HAP-1 (cell line): ENCODE results near the gene PNMA8C.

Source experiments
- DNase-seq, 2 experiments: peaks; one replicate each; pipeline ENCODE4 v3.0.0-alpha.2; 2016 to 2020; ENCODE audit warnings: low spot score in 2 of 2
- H3K27me3 ChIP-seq: fragments of 250-450 bp; sonication (Bioruptor Pico); 2 replicates; pipeline ENCODE4 v1.5.1; 2020; ENCODE audit warnings: low read depth, mild to moderate bottlenecking, moderate library complexity
- H3K36me3 ChIP-seq: fragments of 250-450 bp; sonication (Bioruptor Pico); replicated peaks from 2 replicates; pipeline ENCODE4 v1.5.1; 2020; ENCODE audit warnings: mild to moderate bottlenecking
- H3K4me1 ChIP-seq: fragments of 250-450 bp; sonication (Bioruptor Pico); 2 replicates; pipeline ENCODE4 v1.5.1; 2020; ENCODE audit warnings: mild to moderate bottlenecking
- H3K4me3 ChIP-seq: fragments of 250-450 bp; sonication (Bioruptor Pico); 2 replicates; pipeline ENCODE4 v1.5.1; 2020; ENCODE audit warnings: mild to moderate bottlenecking, moderate library complexity
- H3K9me3 ChIP-seq: fragments of 250-450 bp; sonication (Bioruptor Pico); 2 replicates; pipeline ENCODE4 v1.5.1; 2020; ENCODE audit warnings: mild to moderate bottlenecking, moderate library complexity
- in situ Hi-C: fragments of 300-500 bp; cut with MboI; formaldehyde crosslinking; loops from 3 replicates; pipeline ENCODE4 v1.14.3; 2020; ENCODE audit warnings: low sequenced_read_pairs, inconsistent platforms, mixed read lengths

PNMA8C gene

DNA sequence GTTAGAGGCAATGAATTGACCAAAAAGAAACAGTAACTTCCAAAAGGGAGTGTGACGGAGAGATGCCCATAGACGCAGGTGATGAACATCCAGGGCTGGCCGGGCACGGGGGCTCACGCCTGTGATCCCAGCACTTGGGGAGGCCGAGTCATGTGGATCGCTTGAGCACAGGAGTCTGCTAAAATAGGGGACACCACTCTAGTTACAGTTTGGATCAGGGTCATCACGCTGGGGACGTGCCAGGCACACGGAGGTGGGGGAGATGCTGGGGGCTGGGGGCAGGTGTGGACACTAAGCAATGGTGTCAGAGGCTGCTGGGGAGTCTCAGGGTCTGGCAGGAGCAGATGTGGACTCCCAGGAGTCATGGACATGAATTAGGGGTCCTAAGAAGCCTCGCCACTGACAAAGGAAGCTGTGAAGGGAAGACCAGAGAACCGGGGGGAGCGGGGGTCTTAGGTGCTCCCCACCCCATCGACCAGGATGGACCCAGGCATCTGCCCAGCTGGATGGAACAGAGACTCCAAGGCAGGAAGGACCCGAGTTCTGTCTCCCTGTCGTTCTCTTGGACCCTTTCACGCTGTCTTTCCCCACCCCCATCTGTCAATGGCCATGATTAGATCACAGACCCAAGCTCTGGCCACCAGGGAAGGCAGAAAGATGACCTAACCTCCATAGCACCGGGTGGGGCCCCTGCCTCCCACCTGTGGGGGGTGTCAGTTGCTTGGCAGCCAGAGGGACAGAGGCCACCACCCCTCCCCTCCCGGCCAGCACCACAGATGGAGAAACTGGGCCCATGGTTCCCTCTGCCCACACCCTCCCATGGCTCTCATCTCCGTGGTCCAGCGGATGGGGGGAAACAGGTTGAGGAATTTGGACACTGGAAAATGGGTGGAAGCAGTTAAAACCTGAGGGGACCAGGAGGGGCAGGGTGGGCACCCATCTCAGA, 35.0 kb downstream of the PNMA8C start:
- Histone ChIP-seq H3K4me3 (no peak overlapping the region), H3K27me3 (no peaks in the 10 kb centered on the region), H3K4me1 (peaks cover 9% of the 10 kb centered on the region; the same call in 1 of the 2 replicates), H3K9me3 (no peaks in the 10 kb centered on the region), H3K36me3 (peaks cover 32% of the 10 kb centered on the region)
- no peak for DNase-seq
- in situ Hi-C loops = no loop called here

DNA sequence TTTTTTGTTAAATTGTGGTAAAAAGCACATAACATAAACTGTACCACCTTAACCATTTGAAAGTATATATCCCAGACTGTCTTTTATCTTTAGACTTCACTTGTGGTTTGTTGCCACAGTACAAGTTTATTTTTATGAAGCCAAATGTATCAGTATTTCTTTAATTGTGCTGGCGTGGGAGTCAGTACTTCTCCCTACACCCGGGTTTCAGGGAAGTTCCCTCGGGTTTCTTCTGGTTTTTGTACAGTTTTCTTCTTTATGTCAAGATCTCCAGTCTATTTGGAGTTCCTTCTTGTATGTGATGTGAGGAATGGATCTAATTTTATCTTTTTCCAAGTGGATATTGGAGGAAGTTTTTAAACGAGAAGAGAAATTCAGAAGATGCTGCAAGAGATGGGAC, 35.9 kb downstream of the PNMA8C start:
- Histone ChIP-seq H3K4me1 (peaks cover 9% of the 10 kb centered on the region; the same call in 1 of the 2 replicates), H3K9me3 (no peaks in the 10 kb centered on the region), H3K27me3 (no peaks in the 10 kb centered on the region), H3K4me3 (no peak overlapping the region), H3K36me3 (peaks cover 41% of the 10 kb centered on the region)
- DNase-seq = no peak
- in situ Hi-C loops = no loop called here

DNA sequence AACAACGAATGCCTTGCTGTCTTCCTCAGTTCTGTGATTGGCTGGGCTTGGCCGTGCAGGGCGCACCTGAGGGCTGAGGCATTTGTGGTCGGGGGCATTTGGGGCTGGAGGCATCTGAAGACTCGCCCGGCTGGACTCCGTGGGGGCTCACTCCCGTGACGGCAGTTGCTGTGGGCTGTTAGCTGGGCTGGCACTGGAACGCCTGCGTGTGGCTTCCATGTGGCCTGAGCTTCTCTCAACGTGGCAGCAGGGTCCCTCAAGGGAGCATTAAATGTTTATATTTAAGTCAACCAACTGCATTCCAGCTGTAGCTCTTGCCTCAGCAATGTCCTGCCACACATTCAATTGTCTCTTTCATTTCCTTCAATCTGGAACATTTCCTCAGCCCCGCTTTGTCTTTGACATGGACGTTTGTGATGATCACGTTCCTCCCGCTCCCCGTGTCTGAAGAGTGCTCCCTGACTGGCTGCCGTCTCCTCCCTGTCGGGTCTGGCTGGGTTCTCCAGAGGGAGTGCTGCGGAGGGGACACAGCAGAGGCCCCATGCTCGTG, 36.4 kb downstream of the PNMA8C start:
- H3K27me3 ChIP-seq = no peaks in the 10 kb centered on the region
- H3K36me3 ChIP-seq = peaks cover 46% of the 10 kb centered on the region
- no peak overlapping the region for H3K4me3 ChIP-seq
- in situ Hi-C loops = no loop called here
- H3K9me3 ChIP-seq = no peaks in the 10 kb centered on the region
- peaks cover 6% of the 10 kb centered on the region; the same call in 1 of the 2 replicates for H3K4me1 ChIP-seq
- no peak for DNase-seq

DNA sequence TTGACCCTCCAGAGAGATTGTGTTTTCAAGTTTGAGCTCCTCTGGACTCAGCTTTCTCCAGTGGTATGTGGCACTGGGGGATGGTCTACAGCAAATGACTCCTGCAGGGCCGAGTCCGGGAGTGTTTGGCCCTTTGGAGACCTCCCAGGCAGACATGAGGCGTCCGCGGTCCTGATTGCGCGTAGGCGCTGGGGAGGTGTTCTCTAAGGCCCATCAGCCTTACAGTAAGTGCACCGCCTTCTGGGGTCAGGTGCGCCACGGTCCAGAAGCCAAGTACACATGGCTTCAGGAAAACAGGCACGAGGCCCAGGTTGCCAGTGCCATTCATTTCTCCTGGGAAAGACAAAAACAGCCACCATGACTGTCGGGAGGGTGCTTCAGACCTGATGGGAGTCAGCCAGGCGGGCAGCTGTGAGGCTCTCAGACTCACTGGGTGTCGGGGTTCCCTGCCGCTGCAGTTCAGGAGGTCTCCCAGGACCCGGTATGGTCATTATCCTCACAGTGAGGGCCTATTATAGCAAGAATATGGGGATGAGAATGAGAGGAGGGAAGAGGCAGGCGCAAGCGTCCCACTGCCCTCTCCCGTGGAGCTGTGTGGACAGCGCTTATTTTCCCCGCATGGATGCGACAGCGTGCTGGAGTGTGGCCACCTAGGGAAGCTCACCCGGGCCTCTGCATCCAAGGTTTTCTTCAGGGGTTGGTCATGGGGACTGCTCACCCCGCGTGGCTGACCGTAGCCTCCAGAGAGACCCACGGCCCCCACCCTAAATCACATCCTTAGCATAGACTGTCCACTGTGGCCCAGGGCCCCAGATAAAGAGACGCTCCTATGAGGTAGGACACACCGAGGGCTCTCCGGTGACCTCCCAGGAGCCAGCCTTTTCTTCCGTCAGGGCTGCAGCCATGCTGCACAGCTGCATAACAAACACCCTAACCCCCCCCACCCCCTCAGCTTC, 37.2 kb downstream of the PNMA8C start:
- in situ Hi-C loops = no loop called here
- no peak overlapping the region for H3K4me3 ChIP-seq
- H3K27me3 ChIP-seq = no peaks in the 10 kb centered on the region
- H3K36me3 ChIP-seq = peaks cover 53% of the 10 kb centered on the region
- peaks cover 3% of the 10 kb centered on the region; the same call in 1 of the 2 replicates for H3K4me1 ChIP-seq
- no peak for DNase-seq
- H3K9me3 ChIP-seq = no peaks in the 10 kb centered on the region

DNA sequence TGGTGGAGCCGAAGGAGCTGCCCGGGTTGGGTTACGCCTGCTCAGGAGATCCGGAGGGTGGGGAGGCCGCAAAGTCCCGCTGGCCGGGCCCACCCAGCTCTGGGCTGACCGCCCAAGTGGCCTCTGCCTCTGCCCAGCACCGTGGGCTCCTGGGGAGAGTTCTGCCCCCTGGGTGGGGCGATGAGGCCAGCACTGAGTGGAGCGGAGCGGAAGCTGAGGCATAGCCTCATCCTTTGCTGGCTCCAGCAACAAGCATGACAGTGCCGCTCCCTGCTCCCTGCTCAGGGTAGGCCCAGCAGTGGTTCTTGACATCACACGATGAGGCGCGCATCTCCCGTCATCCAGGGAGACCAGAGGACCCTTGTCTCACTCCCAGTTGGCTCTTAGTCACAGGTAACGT, 37.9 kb downstream of the PNMA8C start:
- Histone ChIP-seq H3K4me1 (peaks cover 3% of the 10 kb centered on the region; the same call in 1 of the 2 replicates), H3K4me3 (no peak overlapping the region), H3K36me3 (peaks cover 54% of the 10 kb centered on the region), H3K9me3 (no peaks in the 10 kb centered on the region), H3K27me3 (no peaks in the 10 kb centered on the region)
- in situ Hi-C loops = no loop called here
- no peak for DNase-seq

- no peak for DNase-seq
- H3K36me3 ChIP-seq = peaks cover 55% of the 10 kb centered on the region
Measured at GRCh38 chr19:46390121-46390858, 38.4 kb downstream of the PNMA8C start.

GRCh38 chr19:46388311-46389095, 40.2 kb downstream of the PNMA8C start:
- no peak overlapping the region for H3K4me3 ChIP-seq
- in situ Hi-C loops = no loop called here
- no peaks in the 10 kb centered on the region for H3K4me1 ChIP-seq
- DNase-seq = no peak
- no peaks in the 10 kb centered on the region for H3K9me3 ChIP-seq
- H3K27me3 ChIP-seq = no peaks in the 10 kb centered on the region
- peaks cover 69% of the 10 kb centered on the region for H3K36me3 ChIP-seq

More at GRCh38 chr19:46390121-46390858, 38.4 kb downstream of the PNMA8C start:
- Histone ChIP-seq H3K27me3 (no peaks in the 10 kb centered on the region), H3K9me3 (no peaks in the 10 kb centered on the region), H3K4me3 (no peak overlapping the region), H3K4me1 (no peaks in the 10 kb centered on the region)
- in situ Hi-C loops = no loop called here

- Histone ChIP-seq H3K36me3 (peaks cover 73% of the 10 kb centered on the region), H3K9me3 (no peaks in the 10 kb centered on the region), H3K4me3 (no peak overlapping the region), H3K4me1 (no peaks in the 10 kb centered on the region), H3K27me3 (no peaks in the 10 kb centered on the region)
- in situ Hi-C loops = no loop called here
- DNase-seq = no peak
Measured at GRCh38 chr19:46387713-46388130, 41.0 kb downstream of the PNMA8C start.

DNA sequence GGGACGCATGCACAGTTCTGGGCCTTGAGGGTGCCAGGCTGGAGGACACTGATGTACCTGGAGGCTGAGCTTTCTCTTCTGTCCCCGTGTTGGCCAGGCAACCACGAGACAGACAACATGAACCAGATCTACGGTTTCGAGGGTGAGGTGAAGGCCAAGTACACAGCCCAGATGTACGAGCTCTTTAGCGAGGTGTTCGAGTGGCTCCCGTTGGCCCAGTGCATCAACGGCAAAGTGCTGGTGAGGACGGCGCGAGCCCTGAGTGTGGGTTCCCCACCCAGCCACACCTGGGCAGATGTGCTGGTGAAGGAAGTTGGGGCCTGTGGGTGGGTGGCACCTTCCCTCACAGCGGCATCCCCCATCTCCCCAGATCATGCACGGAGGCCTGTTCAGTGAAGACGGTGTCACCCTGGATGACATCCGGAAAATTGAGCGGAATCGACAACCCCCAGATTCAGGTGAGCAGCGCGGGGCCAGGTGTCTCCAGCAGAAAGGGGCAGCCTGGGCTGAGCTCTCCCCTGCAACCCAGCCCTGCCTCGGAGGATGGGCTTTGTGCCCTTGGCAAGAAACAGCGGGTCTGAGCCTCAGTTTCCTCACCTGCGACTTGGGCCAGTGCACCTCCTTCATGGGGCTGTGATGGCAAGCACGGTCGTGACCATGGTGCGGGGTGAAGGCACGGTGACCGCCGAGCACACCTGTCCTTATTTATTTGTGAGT, 41.6 kb downstream of the PNMA8C start:
- in situ Hi-C loops = no loop called here
- H3K4me3 ChIP-seq = no peak overlapping the region
- H3K9me3 ChIP-seq = no peaks in the 10 kb centered on the region
- peaks cover 75% of the 10 kb centered on the region for H3K36me3 ChIP-seq
- no peaks in the 10 kb centered on the region for H3K4me1 ChIP-seq
- no peaks in the 10 kb centered on the region for H3K27me3 ChIP-seq
- DNase-seq = no peak

DNA sequence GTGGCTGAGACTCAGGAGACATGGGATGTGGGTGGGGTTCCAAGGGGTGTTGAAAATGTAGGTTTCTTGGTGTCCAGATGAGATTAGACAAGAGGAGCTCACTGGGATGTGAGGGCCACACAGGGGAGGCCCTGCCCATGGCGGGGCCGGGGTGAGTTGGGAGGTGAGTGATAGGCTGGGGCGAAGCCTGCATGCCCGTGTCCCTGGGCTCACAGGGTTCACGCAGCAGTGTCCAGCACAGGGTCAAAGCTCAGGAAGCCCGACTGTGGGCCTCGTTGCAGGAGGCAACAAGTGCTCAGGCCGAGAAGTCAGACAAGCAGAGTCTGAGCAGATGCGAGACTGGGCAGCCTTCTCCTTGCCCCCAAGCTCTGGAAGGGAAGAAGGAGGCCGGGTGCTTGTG, 42.6 kb downstream of the PNMA8C start:
- no peaks in the 10 kb centered on the region for H3K9me3 ChIP-seq
- H3K4me3 ChIP-seq = no peak overlapping the region
- in situ Hi-C loops = no loop called here
- DNase-seq = no peak
- H3K27me3 ChIP-seq = no peaks in the 10 kb centered on the region
- H3K36me3 ChIP-seq = peaks cover 85% of the 10 kb centered on the region
- H3K4me1 ChIP-seq = no peaks in the 10 kb centered on the region

DNA sequence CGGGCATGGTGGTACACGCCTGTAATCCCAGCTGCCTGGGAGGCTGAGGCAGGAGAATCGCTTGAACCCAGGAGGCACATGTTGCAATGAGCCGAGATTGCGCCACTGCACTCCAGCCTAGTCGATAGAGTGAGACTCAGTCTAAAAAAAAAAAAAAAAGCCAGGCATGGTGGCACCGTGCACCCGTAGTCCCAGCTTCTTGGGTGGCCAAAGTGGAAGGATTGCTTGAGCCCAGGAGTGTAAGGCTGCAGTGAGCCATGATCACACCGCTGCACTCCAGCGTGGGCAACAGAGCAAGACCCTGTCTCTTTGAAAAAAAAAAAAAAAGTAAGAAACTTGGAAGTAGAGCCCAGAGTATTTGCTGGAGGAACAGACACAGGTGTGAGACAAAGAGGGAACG, 43.1 kb downstream of the PNMA8C start:
- H3K27me3 ChIP-seq = no peaks in the 10 kb centered on the region
- H3K4me3 ChIP-seq = no peak overlapping the region
- no peak for DNase-seq
- no peaks in the 10 kb centered on the region for H3K9me3 ChIP-seq
- in situ Hi-C loops = no loop called here
- no peaks in the 10 kb centered on the region for H3K4me1 ChIP-seq
- H3K36me3 ChIP-seq = peaks cover 86% of the 10 kb centered on the region

DNA sequence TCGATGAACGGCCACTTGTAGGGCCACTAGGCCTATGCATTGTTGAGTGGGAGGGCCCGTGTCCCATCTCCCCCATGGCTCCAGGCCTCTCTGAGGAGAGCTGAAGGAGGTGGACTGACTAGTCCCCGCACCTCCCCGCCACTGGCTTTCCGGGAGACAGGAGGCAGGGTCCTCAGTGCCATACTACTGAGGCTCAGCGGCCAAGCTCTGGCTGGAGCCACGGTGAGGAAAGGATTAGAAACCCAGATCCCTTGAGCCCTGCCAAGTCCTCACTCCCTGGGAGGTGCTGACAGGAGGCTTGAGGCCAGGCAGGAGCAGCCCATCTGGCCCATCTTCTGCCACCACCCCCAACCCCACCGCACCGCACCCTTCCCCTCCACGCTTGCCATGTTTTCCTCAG, 44.3 kb downstream of the PNMA8C start:
- H3K4me3 ChIP-seq = no peak overlapping the region
- no peak for DNase-seq
- peaks cover 86% of the 10 kb centered on the region for H3K36me3 ChIP-seq
- H3K27me3 ChIP-seq = no peaks in the 10 kb centered on the region
- H3K4me1 ChIP-seq = peaks cover 3% of the 10 kb centered on the region; the same call in 1 of the 2 replicates
- no peaks in the 10 kb centered on the region for H3K9me3 ChIP-seq
- in situ Hi-C loops = no loop called here
